ENCODE measurements around the gene NELFA.

Gene NELFA

DNA sequence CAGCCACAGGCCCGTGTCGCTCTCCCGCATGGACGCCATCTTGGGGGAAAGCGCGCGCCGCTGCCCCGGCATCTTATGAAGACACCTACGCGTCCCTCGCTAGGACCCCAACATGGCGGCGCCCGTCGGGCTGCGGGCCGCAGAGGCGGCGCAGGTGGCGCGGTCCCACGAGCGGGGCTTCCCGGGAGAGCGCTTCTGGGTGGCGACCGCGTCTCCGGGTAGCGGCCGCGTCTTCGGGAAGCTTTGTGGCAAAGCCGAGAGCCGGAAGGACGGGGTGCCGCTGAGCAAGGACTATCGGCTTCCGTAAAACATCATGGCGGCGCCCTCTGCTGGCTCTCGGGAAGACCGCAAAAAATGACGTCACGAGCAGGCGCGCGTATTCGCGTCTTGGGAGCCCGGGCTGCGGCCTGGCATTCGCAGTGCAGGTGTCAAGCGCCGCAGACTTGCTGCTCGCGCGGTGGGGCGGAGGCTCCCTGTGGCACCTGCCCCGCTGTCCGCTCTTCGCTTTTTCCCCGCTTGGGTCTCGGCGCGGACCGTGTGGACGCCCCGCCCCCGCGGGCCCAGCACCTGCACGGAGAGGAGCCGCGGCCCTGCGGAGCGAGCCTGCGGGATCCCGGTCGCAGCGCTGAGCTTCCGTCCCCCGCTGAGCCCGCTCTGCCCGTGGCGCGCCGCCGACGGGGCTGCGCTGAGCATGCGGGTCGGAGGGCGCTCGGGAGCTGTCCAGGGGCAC is at the start of gene NELFA:
Gene NELFA (minus strand): TSS at position 54 of the 730 bp plus-strand sequence. CDS start 15 bp downstream, at position 39.
- DNase-seq: peak; percentile 95

DNA sequence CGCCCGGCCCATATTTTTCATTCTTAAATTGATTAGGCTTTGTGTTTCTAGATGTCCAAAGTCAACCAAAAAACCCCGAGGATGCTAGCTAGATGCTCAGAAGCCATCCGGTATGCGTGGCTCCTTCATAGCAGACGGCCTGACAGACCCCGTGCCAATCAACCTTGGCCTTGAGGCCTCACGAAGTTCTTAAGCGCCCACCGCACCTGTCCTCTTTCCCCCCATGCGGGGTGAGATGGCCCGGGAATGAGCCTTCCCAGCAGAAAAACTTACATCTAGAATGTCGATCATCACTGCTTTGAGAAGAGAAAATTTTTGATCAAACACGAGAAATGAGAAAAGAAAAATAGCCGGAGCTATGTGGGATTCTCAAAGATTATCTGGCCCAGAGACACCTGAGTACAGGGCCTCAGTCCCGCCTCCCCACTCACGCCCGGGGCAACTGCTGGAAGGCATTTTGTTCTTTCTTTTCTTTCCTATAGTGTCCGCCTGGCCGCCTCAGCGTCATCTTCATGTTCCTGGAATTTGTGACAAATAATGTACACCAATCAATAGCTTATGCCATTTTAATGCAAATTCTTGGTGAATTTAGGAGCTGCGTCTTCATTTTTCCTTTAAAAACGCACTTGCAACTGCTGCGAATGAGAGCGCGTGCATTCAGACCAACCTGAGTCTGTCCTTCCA is 48.8 kb upstream of the NELFA start:
- DNase-seq: no peak

DNA sequence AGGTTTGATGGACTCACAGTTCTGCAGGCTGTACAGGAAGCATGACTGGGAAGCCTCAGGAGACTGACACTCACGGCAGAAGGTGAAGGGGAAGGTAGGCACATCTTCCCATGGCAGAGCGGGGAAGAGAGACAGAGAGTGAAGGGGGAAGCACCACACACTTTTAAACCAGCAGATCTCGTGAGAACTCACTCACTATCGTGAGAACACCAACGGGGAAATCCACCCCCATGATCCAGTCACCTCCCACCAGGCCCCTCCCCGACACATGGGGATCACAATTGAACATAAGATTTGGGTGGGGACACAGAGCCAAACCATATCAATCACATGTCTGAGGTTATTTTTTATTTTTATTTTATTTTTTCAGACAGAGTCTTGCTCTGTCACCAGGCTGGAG is 45.4 kb upstream of the NELFA start:
- DNase-seq: no peak

DNA sequence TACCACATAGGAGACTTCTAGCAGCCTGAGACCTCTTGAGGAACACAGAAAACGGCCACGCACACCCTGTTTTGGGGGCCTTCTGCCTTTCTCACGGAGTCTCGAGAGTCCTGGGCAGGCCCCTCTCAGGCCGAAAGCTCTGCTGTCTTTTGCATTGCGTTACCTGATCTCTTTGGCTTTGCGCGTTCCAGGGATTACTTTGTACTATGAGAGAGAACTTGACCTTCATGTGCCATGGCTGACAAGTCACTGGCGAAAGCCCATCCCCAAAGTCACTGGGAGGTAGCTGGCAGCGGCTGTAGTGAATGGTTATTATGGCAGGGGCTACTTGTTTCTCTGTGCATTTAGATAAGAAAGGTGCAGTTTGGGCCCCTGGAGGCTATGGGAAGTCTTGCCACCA is 42.3 kb upstream of the NELFA start:
- no peak for DNase-seq

DNA sequence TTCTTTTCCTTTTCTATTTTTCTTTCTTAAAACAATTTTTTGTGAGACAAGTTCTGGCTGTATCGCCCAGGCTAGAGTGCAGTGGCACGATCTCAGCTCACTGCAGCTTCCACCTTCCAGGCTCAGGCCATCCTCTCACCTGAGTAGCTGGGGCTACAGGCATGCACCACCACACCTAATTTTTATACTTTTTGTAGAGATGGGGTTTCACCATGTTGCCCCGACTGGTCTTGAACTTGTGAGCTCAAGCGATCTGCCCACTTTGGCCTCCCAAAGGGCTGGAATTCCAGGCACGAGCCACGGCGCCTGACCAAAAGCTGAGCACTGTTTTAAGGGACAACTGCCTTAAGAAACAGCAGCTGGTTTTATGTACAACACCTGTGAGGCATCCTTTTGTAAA is 41.0 kb upstream of the NELFA start:
- DNase-seq: no peak

DNA sequence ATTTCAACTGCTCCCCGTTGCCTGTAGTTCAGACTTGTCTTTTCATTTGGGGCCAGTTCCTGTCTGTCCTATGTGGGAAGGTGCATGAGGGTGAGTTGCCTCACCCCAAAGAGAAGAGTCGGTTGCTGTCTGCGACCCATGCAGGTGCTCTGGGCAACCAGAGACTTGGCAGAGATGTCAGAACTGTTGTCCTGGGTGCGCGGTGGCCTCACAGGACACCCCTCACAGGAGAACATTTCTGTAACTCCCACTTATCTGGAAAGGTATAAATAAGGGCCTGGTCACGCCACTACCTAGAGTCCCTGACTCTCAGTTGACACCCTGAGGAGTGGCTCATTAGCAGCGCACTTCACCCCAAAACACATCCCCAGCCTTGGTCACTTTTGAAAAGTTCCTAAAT is 40.6 kb upstream of the NELFA start:
- DNase-seq: no peak

DNA sequence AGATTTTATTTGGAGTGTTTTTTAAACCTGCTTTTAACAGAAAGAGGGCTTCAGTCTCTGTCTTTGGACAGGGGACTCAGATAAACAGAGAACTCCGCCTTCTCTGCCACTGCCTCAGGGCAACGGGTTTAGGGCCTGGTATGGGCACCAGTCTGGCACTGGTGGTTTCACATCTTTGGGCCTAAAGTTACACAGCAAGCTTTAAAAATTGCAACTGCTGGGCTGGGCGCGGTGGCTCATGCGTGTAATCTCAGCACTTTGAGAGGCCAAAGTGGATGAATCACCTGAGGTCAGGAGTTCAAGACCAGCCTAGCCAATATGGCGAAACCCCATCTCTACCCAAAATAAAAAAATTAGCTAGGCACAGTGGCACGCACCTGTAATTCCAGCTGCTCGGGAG is 40.1 kb upstream of the NELFA start:
- no peak for DNase-seq

DNA sequence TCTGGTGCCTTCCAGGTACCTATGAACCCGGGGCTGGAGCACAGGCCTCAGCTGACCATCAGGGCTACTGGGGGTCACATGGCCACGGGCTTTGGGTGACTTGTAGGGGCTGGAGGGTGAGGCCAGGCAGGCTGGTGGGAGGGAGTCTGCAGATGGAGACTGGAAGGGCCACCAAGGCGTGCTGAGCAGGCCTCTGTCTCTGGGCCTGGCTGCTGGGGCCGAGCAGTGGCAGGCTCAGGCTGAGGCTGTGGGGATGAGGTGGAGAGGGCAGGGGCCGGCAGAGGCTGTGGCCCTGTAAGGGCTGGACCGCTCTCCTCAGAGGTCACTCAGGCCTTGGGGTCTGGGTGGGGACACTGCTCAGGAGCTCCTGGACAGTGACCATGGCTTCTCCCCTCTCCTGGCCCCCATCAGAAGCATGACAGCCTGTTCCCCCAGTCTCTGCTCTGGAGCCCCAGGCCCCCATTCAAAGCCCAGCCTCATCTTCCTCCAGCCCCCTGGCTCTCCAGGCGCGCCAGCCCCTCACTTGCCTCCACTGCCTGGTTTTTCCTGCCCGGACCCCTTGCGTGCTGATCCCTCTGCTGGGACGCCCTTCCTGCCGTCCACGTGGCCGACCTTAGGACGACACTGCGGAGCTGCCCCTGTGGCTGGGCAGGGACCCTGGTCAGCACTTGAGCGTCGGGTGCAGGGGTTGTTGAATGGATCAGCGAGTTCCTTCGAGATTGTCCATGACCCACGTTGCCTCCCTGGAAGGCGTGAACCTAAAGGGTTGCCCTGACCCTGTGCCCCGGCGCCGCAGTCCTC is 39.2 kb upstream of the NELFA start:
- no peak for DNase-seq

DNA sequence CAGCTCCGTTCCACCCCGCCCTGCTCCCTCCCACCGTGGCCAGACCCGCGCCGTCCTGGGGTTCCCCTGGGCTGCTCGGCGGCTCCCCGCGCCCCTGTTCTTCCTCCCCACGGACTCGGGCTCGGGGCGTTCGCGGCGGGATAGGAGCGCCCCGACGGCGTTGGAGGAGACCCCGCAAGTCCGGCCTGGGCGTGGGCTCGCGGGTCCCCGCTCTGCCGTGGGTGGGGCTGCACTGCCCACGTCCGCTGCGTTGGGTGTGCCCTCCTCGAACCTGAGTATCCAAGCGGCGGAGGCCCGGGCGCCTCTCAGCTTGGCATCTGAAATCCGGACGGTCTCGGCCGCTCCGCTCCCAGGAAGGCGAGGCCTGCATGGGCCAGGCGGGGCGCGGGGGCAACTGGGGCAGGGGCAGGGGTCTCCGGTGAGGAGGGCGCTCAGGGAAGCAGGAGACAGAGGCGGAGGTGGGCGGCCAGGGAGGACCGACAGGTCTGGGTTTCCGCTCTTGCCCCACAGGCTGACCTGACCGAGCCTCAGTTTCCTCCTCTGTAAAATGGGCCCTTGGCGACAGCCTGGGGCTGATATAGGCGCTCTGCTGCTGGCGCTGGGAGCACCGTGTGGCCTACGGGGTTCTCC is 38.4 kb upstream of the NELFA start:
- DNase-seq: no peak

DNA sequence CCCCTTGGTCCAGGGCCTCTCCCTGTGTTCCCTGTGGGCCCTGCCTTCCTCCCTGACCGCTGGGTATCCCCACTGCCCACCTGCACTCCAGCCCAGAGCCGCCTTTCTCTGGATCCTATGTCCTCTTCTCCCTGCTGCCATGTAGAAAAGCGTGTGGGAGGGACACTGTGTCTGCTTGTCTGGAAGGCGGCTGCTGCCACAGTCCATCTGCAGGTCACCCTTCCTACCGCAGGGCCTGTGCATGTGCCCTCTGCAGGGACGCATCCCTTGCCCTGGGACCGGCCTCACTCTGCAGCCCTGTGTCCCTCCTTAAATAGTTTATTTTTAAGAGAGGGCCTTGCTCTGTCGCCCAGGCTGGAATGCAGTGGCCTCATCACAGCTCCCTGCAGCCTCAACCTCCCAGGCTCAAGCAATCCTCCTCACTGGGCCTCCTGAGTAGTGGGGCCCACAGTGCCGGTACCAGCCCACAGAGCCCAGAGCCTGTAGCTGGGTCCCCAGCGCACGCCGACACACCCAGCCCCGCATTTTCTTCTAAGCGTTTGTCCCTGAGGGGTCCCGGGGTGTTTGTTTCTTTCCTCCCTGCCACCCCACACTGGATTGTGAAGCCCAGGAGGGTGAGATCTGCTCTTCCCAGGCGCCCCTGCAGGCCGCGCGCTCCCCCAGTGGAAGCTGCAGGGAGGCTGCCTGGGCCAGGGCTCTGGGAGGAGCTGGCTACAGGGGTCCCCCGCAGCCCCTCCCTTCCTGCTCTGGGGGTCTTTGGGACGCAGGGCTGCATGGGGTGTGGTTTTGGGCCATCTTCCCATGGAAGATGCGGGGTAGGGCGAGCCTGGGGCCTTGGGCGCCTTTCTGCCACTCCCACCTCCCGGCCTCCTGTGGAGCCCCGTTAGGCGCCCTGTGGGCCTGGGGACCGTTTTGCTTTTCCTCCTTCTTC is 37.5 kb upstream of the NELFA start:
- DNase-seq: no peak

DNA sequence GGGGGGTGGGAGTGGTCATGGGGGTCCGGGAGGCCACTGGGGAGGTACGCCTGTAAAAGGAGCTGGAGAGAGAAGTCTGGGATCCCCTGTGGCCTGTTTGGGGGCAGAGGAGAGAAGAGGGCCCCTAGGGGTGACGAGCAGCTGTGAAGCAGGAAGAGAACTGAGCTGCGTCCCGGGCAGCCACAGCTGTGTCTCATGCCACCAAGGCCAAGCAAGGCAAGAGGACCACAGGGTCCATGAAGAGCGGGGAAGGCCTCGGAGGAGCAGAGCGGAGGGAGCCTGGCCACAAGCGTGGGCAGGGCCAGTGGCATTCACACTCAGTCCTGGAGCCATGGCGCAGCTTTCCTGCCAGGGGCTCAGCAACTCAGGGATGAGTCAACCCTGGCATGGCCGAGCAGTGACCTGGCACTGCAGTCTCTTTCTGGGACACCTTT is 36.8 kb upstream of the NELFA start:
- DNase-seq: no peak

DNA sequence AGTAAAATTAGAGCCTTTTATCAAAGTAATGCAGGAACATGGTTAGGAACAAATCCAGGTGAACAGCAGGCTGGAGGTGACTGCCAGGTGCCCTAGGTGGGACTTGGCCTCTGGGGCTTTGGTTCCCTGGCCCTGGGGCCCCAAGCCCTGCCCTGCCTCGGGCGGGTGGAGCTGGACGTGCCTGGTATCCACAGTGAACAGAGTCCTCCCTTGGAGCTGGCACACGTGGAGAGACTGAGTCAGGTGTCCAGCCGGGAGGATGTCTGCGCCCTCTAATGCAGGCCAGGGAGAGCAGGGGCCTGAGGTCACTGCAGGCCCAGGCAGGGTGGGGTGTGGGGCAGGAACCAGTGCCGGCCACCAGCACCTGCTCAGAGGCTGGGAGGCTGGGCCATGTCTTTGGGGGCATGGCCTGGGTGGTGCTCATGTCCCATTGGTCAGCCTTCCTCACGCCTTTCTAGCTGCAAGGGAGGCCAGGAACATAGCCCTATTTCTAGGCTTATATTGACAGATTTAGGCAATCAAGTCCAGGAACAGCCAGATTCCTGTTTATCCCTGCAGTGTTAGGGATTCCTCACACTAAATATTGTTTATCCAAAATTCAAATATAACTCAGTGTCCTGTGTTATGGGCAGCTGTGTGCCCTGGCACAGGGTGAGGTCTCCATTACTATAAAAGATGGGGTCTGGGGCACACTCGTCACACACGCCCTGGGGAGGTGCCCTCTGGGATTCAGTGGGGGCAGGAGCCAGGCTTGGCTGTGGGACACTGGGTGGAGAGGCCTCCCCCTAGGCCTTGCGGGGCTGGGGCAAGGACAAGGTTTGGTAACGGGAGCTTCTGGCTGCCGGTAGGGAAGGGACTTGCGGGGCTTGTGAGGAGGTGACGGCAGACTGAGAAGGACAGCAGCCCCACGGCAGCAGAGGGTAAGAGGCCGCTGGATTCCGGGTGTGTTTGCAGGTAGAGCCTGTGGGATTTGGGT is 36.1 kb upstream of the NELFA start:
- DNase-seq: no peak

DNA sequence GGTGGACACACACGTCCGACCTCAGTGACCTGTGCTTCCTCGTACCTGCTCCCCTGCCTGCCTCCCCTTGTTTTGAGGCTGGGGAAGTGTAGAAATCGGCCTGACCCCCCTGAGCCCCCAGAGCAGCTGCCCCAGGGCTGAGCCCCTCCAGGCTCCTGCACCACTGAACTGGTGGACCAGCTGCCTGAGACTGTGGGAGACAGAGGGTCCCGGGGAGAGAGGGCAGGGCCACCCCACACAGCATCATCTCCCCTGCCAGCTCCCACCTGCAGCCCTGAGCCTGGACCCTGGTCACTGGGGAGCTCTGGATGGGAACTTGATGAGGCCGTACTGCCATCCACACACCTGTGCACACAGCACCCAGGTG is 35.3 kb upstream of the NELFA start:
- DNase-seq: no peak

DNA sequence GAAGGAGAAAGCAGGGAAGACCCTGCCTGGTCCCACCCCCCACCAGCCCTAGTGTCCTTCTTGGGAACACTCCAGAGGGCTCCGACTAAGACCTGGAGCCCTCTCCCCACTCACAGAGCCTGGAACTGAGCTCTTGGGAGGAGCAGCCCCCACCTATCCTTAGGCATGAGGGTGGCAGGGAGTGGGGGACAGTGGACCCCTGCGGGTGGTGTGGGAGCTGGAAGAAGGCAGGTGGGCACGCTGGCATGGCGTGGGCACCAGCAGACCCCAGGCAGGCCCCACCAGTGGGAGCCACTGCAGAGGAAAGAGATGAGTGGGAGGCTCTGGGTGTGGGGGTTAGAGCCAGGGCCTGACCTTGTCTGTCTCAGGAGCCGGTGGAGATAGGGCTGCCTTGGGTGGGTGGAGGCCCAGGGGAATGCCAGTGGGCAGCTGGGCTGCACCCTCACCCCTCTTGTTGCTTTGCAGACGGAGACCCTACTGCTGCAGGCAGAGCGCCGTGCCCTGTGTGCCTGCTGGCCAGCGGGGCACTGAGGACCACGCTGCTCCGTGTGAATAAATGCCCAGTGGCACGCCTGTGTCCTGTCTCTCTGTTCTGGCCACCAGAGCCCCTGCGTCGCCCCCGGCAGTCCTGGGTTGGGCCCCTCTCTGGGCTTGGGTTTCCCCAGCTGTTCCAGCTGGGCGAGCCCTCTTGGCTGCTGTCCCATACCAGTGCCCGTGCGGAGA is 34.8 kb upstream of the NELFA start:
- DNase-seq: no peak

DNA sequence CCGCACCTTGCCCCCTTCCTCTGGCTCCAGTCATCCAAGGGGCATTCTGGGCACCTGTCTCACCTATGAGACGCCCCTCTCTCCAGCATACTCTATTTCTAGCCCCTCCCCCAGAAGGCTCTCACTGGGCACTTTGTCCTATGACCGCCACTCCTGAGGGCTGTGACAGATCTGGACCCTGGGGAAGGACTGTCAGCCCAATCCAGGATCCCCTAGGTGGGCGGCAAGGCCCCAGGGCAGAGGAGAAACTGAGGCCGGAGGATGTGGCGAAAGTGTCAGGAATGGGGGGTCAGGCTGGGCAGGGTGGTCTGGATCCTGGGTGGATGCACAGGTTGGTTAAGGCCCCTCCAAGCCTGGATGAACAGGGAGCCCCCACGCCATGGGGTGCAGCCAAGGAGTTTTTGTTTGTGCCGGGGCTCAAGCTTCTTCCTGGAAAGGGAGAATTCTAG is 34.2 kb upstream of the NELFA start:
- DNase-seq: no peak

DNA sequence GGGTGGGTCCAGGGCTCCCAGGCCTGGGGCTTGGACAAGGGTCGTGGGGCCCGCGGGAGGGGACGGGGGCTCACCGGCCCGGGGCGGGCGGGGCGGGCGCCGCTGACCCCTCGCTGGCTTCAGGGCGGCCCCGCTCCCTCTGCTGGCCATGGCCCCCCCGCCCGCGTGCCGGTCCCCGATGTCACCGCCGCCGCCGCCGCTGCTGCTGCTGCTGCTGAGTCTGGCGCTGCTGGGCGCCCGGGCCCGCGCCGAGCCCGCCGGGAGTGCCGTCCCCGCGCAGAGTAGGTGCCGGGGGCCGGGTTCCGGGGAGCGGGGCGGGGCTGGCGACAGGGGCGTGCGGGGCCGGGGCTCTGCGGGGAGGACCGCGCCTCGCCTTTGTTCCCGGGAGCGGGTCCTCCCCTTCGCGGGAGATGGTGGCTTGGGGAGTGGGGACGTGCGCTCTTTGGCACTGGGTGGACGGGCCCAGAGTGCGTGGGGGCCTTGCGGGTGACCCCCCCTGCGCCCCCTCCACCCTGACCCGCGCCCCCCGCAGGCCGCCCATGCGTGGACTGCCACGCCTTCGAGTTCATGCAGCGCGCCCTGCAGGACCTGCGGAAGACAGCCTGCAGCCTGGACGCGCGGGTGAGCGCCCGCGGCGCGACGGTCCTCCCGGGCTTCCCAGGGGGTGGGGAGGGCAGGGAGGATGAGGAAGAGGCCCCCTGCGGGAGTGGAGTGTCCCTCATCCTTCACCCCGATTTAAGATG is 33.6 kb upstream of the NELFA start:
- DNase-seq: peak; percentile 42

DNA sequence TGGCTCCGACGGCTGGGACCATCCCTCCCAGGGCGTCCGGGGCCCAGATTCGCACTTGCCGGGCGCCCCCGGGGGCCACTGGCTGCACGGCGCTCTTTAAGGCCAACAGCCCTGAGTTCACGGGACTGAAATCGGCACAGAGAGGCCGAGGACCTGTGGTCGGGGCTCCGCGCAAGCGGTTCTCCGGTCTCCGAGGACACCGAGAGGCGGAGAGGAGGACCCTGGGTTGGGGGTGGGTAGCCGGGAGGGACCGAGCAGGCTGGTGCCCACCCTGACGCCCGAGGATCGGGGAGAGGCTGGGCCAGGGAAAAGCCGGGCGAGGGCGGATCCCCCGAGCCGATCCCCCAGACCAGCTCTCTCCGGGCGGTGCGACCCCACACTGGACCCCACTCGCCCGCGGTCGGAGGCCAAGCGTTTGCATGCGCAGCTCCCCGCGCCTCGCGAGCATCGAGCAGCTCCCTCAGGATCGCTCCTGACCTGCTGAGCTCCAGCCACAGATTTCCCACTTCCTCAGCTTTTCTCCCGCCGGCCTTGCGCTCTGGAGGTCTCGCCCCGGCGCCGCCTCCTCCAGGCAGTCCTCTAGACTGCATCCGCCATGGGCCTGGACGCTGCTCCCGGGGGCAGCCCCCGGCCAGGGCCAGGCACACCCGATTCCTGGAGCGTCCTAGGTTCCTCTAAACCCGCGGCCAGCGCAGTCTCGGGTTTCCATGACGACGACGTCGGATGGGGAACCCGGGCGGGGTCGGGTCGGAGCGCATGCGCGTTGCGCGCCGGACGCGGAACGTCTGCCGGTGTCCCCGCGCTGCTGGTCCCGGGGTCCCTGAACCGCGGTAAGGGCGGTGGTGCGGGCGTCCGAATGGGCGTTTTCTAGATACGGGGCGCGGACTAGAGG is 32.7 kb upstream of the NELFA start:
- DNase-seq: peak; percentile 86
